Coronary artery (tissue), 2 donors: ENCODE data around the gene PAX5.

Experiments used
- DNase-seq: peaks from one replicate; pipeline ENCODE4 v3.0.0-alpha.2; 2017; ENCODE audit warnings: low spot score
- H3K27ac ChIP-seq, 2 donors: fragments of 200-600 bp; sonication (generic); one replicate each; pipeline ENCODE4 v1.5.1; 2016 to 2019
- H3K4me3 ChIP-seq: fragments of 200-600 bp; sonication (generic); 2 replicates; pipeline ENCODE4 v1.5.1; 2016; ENCODE audit warnings: mild to moderate bottlenecking, moderate library complexity
- TF ChIP-seq, protein P1 (sequence below): fragments of 200-600 bp; sonication (generic); IDR thresholded peaks from one replicate; pipeline ENCODE4 v1.5.1; 2019; ENCODE audit warnings: antibody characterized with exemption

PAX5 gene

DNA sequence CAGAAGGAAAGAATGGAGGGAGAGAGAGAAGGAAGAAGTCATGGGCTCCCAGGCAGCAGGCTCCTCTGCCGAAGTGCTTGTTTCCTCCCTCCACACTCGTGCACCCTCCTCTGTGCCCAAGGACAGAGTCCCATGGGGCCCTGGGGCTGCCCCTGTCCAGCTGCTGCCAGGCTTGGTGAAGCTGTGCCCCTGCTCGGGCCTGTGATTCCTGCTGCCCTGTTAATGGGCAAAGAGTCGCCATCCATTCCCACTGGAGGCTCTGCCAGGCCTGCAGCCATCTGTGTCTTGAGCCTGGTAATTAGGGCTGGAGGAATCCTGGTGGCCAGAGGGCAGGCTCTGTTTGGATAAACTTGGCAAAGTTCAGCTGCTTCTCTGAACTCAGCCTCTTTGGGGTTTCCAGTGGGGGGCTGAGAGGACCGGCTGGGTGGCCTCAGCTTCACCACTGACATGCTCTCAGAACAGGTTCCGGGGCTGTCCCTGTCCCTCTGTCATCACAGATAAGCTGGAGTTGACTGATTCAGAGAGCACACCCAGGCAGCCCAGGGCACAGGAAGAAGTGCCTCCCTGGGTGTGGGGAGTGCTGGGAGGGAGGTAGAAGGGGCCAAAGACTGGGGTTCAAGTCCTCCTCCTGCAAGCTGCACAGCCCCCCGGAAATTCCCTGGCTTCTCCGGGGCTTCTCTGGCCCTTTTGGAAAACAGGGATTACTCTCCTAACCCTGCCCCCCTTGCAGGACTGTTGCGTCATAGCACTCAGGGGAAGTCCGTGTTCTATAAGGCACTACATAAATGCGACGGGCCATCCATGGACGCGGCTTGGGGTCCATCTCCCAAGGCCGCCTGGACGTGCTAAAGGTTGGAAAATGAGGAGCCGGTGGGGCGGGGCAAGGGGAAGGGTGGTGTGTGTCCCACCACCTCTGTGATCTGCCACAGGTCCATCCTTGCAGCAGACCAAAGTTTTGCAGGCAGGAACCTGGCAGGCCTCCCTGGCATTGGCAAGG is 154.8 kb downstream of the PAX5 start:
- DNase-seq: no peak
- H3K27ac ChIP-seq: no peak overlapping the region
- TF ChIP-seq, protein P1, sequence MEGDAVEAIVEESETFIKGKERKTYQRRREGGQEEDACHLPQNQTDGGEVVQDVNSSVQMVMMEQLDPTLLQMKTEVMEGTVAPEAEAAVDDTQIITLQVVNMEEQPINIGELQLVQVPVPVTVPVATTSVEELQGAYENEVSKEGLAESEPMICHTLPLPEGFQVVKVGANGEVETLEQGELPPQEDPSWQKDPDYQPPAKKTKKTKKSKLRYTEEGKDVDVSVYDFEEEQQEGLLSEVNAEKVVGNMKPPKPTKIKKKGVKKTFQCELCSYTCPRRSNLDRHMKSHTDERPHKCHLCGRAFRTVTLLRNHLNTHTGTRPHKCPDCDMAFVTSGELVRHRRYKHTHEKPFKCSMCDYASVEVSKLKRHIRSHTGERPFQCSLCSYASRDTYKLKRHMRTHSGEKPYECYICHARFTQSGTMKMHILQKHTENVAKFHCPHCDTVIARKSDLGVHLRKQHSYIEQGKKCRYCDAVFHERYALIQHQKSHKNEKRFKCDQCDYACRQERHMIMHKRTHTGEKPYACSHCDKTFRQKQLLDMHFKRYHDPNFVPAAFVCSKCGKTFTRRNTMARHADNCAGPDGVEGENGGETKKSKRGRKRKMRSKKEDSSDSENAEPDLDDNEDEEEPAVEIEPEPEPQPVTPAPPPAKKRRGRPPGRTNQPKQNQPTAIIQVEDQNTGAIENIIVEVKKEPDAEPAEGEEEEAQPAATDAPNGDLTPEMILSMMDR: no peak
- H3K4me3 ChIP-seq: no peak overlapping the region

DNA sequence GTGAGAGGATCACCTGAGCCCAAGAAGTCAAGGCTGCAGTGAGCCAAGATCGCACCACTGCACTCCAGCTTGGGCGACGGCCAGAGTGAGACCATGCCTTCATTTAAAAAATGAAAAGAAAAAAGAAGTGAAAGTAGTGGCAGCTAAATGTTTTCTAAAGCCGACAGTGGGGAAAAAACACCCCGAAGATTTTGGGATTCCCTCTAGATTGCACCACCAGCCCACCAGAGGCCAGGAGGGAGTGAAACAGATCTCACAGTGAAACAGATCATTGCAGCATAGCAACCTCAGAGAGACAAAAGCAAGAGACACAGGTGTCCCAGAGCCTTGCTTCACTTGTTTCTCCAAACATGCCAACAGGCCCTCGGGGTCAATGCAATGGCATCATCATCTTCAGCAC is 156.8 kb downstream of the PAX5 start:
- Histone ChIP-seq H3K4me3 (no peak overlapping the region), H3K27ac (no peak overlapping the region)
- TF ChIP-seq, protein P1: no peak
- DNase-seq: no peak

DNA sequence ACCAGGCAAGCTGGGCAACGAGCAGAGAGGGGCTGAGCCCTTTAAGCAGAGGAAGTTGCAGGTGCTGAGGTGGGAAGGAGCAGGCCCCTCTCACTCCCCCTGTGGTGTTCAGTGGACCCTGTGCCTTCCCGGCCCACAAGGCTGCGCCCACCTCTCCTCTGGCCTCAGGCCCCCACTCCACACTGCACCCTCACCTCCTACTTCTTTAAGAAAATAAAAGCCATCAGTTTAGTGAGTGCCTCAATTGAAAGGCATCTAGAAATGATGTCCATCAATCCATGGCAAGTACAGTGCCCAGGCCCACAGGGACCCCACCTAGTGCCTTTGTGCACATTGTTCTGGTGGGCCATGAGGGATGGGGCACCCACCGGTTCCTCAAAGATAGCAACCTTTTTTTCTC is 158.0 kb downstream of the PAX5 start:
- DNase-seq: no peak
- no peak overlapping the region for H3K27ac ChIP-seq
- H3K4me3 ChIP-seq: no peak overlapping the region
- TF ChIP-seq, protein P1: no peak

DNA sequence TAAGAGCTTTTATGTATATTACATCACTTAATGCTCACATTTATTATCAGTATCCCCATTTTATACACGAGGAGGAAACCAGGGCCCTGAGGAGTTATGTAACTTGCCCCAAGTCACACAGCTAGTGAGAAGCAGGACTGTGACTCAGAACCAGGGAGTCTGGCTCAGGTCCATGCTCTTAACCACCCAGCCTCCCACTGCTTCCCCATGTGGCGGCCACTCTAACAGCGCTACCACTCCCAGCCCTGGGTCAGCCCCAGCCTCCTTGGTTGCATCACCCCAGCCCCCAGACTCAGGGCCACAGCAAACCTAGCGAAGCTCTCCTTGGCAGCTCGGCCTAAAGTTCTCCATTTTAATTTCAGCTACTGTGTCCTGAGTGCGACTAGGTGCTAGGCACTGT is 159.1 kb downstream of the PAX5 start:
- TF ChIP-seq, protein P1: no peak
- Histone ChIP-seq H3K27ac (no peak overlapping the region), H3K4me3 (no peak overlapping the region)
- no peak for DNase-seq

DNA sequence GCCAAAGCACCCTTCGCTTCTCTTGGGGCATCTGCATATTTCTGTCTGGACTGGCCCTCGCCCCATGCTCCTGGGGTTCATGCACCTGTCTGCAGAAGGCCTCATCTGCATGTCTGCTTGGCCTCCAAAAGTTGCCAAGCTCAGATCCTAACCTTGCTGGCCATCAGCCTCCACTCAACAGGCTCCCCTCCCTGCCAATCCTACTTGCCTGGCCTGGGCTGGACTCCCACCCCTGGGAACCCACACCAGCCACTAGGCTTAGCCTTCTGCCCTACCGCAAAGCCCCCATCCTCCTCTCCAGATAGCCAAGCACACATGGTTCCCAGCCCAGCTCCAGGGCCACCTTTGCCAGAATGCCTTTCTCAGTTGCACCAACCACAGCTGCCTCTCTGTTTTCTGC is 159.8 kb downstream of the PAX5 start:
- TF ChIP-seq, protein P1: no peak
- Histone ChIP-seq H3K4me3 (no peak overlapping the region), H3K27ac (no peak overlapping the region)
- no peak for DNase-seq

DNA sequence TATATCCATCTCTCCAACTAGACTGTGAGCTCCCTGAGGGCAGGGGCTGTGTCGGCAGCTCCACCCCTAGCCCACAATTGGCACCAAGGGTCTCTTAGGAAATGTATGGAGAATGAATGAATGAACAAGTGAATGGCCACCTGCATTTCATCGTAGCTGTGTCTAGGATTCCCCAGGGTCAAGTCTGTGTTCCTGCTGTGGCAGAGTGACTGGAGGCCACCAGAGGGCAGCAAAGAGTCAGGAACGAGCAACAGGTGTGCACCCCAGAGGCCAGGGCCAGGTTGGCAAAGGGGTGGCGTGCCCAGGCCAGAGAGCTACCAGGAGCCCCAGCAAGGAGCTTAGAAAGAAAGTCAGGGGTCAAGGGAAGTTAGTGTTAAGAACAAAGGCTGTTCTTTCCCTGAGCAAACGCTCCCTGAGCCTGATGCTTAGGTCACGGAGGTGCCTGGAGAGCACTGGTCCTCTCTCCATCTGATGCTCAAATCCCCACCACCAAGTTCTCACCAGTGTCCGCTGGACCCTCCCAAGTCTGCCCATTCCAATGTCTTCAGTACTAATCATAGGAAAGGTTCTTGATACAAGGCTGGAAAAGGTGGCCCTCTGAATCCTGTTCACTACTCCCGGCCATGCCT is 160.7 kb downstream of the PAX5 start:
- no peak overlapping the region for H3K27ac ChIP-seq
- TF ChIP-seq, protein P1: peak; percentile 57
- no peak for DNase-seq
- no peak overlapping the region for H3K4me3 ChIP-seq
